Suppressor macrophage (primary cell): ENCODE results near the gene CLEC2D.
"Not testable (repeated sequence)": the region's sequence is repeated elsewhere in the genome, so short reads cannot be mapped to it uniquely, and the experiment has no call there.

Experiments
- DNase-seq, 4 experiments: peaks; one replicate each; pipeline ENCODE4 v3.0.0-alpha.2; 2020 to 2022

Gene CLEC2D

DNA sequence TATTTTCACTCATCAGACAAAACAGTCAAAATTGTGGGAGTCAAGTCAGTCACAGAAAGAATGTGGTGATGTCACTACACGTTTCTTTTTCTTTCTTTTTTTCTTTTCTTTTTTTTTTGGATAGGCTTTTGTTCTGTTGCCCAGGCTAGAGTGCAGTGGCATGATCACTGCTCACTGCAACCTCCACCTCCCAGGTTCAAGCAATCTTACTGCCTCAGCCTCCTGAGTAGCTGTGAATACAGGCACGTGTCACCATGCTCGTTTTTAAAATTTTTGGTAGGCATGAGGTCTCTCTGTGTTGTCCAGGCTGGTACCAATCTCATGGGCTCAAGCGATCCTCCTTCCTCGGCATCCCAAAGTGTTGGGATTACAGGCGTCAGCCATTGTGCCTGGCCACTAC, 61.1 kb downstream of the CLEC2D start:
- no peak for DNase-seq

DNA sequence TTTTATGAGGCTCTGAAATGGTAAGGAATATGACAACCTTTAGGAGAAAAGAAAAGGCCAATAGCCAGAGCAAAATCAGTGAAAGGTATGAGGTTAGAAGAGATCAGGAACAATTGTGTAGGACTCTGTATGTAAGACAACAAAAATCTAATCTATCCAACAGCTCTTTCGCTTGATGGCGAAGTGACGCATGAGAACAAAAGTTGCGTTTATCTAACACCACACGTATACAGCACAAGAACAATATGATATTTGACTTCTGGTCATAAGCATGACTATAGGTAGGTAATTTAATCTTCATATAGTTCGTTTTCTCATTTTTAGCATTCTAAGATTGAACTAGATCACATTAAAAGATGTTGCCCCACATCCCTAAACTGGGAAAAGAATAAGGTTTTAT, 61.9 kb downstream of the CLEC2D start:
- no peak for DNase-seq

DNA sequence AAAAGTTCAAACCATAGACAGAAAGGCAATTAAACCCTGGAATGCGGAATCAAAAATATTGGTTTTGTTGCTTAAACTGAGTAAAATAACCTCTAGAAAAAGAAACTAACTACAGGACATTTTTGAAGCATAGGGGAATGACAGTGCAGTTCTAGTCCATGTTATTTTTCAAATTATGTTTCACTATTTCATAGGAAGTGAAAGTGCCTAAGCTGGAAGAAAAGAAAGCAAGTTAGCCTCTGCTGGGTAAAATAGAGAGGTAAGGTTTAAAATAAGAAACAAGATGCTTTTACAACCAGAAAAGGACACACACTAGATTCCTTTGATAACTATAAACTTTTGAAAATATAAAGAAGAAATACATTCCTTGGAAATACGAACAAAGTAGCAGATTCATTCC, 62.3 kb downstream of the CLEC2D start:
- peak in 3 of 4 experiments; percentile 20 to 77 (median 72) for DNase-seq

DNA sequence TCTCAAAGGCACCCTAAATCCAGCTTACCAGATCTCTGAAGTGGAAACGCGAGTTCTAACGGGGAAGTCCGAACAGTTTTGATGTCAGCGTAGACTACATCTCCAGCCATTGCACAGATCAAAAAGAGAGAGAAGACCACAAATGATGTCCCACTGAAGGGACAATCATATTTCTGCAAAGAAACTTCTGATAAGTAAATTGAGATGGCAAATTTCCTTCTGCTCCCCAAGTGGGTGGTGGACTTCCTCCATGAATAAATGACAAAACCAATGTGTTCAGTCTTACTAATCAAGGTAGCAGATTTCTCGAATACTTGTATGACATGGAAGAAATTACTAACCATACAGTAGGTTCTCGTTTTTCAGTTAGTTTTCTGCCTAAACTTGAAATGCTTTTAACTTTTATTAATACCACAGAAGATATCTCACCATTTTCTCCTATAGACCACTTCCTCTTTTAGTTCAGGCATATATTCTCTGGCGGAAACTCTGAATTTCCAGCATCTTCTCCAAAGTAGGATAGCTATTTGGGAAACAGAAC, 63.5 kb downstream of the CLEC2D start, which contains the start of gene CLECL1:
Gene CLECL1 (minus strand): TSS at position 177 of the 541 bp plus-strand sequence.
- DNase-seq, result peak; percentile 38 to 75 (median 55)

DNA sequence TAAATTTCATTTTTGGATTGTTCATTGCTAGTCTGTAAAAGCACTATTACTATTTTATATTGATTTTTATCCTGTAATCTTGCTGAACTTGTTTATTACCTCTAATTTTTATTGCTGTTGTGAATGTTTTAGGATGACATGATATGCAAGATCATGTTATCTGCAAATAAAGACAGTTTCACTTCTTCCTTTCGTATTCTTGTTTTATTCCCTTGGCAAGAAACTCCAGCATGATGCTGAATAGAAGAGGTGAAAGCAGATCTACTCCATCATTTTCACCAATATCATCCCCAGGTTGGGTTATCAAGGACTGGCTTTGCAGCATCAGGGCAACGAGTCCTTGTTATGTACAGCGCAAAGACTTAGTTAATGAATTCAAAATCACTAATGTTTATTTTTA, 66.1 kb downstream of the CLEC2D start:
- DNase-seq, result peak in 2 of 4 experiments; percentile 52

DNA sequence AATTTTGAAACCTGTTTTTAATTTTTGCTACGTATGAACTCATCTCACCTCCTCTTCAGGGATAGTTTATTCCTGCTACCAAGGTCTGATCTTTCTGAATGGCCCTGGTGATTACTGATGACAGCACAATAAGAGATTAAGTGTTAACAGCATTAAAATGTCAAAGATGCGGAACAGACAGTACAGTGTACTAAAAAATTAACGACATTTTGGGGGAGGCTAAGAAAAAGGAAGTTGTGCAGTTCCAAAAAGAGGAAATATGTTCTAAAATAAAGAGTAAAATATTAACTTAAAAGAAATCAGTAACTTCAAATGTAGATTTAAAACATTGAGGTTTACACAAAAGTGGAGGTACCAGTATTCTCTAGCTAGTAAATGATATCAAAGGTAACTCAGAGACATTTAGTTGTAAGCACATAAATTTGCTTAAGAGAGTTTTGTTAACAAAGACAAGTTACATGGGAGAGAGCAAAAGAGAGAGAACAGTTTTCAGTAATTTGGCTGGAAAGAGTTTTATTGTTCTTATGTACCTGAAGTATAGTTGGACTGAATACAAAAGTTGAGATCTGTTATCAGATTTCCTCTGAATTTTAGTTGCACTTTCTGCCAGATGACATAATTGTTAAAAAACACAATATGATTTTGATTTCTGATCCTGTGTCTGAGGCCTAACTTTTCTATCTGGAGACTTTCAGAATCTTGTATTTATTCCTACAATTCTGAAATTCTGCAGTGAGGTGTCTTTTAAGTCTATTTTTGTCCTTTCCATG, 67.6 kb downstream of the CLEC2D start:
- peak; percentile 19 to 87 (median 58) for DNase-seq

DNA sequence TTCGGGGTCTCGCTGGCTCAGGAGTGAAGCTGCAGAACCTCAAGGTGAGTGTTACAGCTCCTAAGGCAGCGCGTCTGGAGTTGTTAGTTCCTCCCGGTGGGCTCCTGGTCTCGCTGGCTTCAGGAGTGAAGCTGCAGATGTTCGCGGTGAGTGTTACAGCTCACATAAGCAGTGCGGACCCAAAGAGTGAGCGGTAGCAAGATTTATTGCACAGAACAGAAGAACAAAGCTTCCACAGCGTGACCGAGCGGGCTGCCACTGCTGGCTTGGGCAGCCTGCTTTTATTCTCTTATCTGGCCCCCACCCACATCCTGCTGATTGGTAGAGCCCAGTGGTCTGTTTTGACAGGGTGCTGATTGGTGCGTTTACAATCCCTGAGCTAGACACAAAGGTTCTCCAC, 69.4 kb downstream of the CLEC2D start:
- DNase-seq, result not testable (repeated sequence)

DNA sequence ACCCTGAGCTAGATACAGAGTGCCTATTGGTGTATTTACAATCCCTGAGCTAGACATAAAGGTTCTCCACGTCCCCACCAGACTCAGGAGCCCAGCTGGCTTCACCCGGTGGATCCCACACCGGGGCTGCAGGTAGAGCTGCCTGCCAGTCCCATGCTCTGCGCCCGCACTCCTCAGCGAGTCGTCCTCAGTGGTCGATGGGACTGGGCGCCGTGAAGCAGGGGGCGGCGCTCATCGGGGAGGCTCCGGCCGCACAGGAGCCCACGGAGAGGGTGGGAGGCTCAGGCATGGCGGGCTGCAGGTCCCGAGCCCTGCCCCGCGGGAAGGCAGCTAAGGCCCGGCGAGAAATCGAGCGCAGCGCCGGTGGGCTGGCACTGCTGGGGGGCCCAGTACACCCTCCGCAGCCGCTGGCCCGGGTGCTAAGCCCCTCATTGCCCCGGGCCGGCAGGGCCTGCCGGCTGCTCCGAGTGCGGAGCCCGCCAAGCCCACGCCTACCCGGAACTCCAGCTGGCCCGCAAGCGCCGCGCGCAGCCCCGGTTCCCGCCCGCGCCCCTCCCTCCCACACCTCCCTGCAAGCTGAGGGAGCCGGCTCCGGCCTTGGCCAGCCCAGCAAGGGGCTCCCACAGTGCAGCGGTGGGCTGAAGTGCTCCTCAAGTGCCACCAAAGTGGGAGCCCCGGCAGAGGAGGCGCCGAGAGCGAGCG, 70.0 kb downstream of the CLEC2D start:
- DNase-seq, result peak in 1 of 4 experiments; percentile 25

DNA sequence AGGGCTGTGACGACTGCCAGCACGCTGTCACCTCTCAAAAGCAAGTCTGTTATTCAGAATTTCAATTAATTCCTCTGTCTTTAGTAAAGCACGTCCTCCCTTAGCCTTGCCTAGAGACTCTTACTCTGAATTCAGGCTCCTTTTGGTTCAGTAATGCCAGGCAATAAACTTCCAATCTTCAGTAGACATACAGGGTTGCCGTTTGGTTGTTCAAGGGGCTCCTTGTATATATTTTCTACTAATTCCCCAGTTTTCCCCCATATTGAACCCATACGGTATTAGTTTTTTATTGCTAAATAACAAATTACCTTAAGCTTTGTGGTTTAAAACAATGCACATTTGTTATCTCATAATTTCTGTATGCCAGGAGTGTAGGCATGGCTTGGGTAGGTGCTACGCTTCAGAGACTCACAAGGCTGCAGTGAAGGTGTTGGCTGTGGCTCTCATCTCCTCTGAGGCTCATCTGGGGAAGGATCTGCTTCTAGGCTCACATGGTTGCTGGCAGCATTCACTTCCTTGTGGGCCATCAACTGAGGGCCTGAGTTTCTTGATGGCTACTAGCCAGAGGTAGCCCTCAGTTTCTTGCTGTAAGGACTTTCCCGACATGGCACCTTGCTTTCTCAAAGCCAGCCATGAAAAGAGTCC, 70.7 kb downstream of the CLEC2D start:
- DNase-seq, result peak in 1 of 4 experiments; percentile 17

DNA sequence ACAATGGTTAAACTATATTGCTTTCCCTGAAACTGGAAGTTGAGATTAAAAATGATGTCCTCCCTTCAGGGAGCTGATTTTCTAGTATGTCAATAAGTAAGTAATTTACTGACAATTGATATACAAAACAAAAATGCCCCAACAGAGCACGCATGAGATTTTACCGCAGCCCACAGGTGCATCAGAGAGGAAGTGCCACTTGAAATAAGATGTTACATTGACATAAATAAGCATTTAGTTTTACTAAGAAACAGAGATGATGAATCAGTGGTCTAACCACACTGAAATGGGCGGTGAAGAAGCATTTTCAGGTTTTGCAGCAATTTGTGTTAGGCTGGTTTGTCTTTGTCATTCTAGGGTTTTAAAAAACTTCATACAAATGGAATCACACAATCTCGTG, 72.2 kb downstream of the CLEC2D start:
- peak in 1 of 4 experiments; percentile 14 for DNase-seq

DNA sequence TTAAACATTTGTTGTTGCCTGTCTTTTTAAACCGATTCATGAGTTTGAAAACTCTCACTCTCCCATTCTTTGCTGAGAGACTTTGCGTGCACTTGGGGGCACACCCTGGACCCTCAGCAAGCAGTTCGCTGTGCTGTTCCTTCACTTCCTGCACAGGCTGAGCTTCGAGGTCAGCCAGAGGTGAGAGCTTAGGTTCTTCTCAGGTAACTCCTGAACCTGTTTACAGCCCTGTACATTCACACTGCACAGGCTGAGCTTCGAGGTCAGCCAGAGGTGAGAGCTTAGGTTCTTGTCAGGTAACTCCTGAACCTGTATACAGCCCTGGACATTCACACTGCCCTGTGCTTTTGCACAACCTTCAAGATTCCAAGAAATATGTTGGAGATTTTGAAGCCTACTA, 73.1 kb downstream of the CLEC2D start:
- no peak for DNase-seq

DNA sequence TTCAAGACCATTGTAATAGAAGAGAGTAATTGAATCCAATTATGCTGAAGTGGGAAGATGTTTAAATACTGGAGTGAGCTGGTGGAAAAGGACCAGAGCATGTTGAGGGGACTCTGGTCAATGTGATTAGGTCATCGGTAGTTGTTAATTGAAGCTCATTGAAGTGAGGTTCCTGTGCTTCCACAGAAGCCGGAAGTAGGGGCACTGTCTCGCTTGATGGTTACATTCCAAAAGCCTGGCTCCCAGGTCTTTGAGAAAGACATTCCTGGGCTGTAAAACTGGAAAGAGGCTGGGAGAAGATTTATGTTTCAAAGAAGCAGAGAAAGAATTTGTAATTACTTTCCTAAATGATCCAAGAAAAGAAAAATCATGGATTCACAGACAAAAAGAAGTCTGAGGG, 75.7 kb downstream of the CLEC2D start:
- DNase-seq, result no peak
